ENCODE data around the gene SERPINE2. TPM values are rescaled to one million over a fixed set of nuclear protein-coding genes. Genes with fewer than 3 reads are reported as not detected.

SERPINE2 gene
- total RNA-seq, 2 donors from 2014 or later, result 1.6 to 4.4 TPM

DNA sequence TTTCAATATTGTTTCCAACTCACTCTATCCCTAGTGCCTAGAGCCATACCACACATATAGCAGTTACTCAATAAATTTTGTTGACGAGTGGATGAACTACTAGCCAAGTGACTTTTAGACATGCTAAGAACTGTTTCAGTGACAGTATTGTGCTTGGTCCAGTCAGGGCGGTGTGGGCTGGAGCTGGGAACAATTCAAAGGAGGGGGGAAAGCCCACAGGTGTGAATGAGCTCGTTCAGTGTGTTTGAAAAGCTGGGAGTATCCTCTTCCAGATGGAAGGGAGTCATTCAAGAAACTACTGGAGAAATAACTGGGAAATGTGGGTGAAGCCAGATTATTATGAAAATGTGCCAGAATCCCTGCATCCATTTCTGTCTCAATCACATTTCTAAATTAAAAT, 1.7 kb upstream of the SERPINE2 start:
- TF ChIP-seq, protein P1, sequence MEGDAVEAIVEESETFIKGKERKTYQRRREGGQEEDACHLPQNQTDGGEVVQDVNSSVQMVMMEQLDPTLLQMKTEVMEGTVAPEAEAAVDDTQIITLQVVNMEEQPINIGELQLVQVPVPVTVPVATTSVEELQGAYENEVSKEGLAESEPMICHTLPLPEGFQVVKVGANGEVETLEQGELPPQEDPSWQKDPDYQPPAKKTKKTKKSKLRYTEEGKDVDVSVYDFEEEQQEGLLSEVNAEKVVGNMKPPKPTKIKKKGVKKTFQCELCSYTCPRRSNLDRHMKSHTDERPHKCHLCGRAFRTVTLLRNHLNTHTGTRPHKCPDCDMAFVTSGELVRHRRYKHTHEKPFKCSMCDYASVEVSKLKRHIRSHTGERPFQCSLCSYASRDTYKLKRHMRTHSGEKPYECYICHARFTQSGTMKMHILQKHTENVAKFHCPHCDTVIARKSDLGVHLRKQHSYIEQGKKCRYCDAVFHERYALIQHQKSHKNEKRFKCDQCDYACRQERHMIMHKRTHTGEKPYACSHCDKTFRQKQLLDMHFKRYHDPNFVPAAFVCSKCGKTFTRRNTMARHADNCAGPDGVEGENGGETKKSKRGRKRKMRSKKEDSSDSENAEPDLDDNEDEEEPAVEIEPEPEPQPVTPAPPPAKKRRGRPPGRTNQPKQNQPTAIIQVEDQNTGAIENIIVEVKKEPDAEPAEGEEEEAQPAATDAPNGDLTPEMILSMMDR (IDR thresholded peaks at IDR 0.05), result no peak
- TF ChIP-seq POLR2A (IDR thresholded peaks at IDR 0.05), result no peak
- H3K27me3 ChIP-seq, result no peaks in the 10 kb centered on the region
- H3K4me1 ChIP-seq, result peaks cover 17% of the 10 kb centered on the region
- intact Hi-C loops (cut with DNase I), result no loop called here
- H3K36me3 ChIP-seq (replicated peaks in 1 of 2; ENCODE audit: insufficient read depth in 1 of 2, low read depth in 2 of 2), result no peaks in the 10 kb centered on the region
- H3K27ac ChIP-seq, result no peak overlapping the region
- DNase-seq (no peak), ATAC-seq (no peak)
- H3K9me3 ChIP-seq, result no peaks in the 10 kb centered on the region
- no peak overlapping the region for H3K4me3 ChIP-seq
- 41 to 59% methylated on average over 3 of the region's 3 CpGs for WGBS, 2 donors

DNA sequence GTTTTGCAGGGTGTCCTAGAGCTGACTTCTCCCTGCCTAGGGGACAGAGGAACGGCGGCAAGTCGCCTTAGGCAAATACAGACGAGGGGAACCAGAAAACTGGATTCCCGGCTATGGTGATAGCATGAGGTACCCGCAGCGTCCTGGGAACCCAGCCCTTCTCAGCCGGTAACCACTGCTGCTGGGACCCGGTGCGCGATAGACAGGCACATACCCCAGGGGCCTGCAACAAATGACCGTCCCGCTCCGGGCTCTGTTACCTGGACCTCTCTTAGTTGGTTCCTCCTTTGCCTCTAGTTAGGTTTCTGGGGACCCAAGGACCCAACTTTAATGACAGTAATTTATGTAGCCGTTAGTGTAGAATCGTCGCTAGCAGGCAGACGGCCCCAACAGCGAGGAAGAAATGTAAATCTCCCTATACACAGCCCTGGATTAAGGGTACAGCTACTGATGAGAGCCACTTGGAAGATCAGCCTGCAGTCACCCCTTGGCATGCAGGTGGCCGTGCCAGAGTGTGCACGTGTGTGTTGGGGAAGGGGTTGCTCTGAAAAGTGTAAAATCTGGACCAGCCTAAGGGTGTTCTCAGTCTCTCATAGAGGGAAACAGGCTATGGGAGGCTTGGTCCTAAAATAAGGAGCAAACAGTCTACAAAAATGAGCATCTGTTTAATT, 819 bp upstream of the SERPINE2 start:
- no peaks in the 10 kb centered on the region for H3K9me3 ChIP-seq
- H3K27me3 ChIP-seq, result no peaks in the 10 kb centered on the region
- ATAC-seq (no peak), DNase-seq (peak in 1 of 4 donors; percentile 13)
- H3K36me3 ChIP-seq (replicated peaks in 1 of 2; ENCODE audit: insufficient read depth in 1 of 2, low read depth in 2 of 2), result no peaks in the 10 kb centered on the region
- TF ChIP-seq, protein P1 (IDR thresholded peaks at IDR 0.05), result no peak
- no peak for TF ChIP-seq POLR2A (IDR thresholded peaks at IDR 0.05)
- peaks cover 17% of the 10 kb centered on the region for H3K4me1 ChIP-seq
- no peak overlapping the region for H3K4me3 ChIP-seq
- H3K27ac ChIP-seq, result no peak overlapping the region
- intact Hi-C loops (cut with DNase I), result no loop called here
- 10 to 12% methylated on average over 14 to 21 of the region's 21 CpGs for WGBS, 2 donors

DNA sequence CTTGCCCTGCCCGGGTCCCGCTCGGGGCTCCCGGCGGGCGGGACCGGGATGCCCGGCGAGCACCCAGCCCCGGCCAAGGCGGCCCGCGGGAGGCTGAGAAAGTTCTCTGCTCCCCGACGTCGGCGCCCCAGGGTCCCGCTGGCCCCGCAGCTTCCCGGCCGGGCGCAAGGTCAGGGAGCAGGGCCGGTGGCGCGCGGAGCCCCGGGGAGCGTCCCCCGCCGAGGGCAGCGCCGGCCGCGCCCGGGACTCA, 331 bp downstream of the SERPINE2 start:
- WGBS, 2 donors, result 0% methylated on average over 7 to 27 of the region's 35 CpGs
- intact Hi-C loops (cut with DNase I), result no loop called here
- peak overlapping the region in 1 of 2 donors; percentile 62 for H3K4me3 ChIP-seq
- no peak for TF ChIP-seq POLR2A (IDR thresholded peaks at IDR 0.05)
- TF ChIP-seq, protein P1 (IDR thresholded peaks at IDR 0.05), result no peak
- DNase-seq (no peak), ATAC-seq (peak; percentile 38)
- peaks cover 17% of the 10 kb centered on the region for H3K4me1 ChIP-seq
- no peaks in the 10 kb centered on the region for H3K9me3 ChIP-seq
- no peaks in the 10 kb centered on the region for H3K27me3 ChIP-seq
- no peak overlapping the region for H3K27ac ChIP-seq
- H3K36me3 ChIP-seq (replicated peaks in 1 of 2; ENCODE audit: insufficient read depth in 1 of 2, low read depth in 2 of 2), result no peaks in the 10 kb centered on the region

DNA sequence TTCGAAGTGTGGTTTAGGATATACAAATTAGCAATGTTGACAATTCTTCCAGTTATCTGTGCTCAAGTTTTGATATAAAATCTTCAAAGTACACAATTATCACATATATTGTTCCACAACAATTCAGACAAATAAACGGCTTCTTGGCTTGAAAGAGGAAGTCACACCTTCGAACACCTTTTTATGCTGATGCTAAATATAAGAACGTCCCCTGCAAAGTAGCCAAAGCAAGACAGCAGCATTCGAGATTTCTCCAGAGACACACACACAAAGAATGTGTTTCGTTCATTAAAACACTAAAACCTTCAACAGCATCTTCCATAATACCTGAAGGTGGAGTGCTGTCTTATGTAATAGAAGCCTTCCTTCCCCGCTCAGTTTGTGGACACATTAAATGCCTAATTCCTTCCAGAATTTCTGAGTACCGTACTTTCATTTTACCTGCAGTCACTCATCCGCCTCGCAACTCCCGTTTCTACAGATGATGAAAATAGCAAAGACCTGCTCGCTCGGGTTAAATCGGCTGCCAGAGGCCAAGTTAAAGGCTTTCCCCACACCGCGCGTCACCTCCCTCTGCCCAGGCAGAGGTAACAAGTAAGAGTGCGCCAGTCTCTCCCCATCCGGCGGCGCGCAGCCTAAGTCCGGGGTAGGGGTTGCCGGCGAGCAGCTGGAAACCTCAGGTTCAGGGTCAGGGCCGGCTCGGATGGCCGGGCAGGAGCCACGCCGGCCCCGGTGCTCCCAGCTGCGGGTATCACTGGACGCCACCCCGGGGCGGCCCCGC, 847 bp downstream of the SERPINE2 start:
- Histone ChIP-seq H3K27ac (no peak overlapping the region), H3K9me3 (no peaks in the 10 kb centered on the region), H3K36me3 (replicated peaks in 1 of 2; ENCODE audit: insufficient read depth in 1 of 2, low read depth in 2 of 2) (no peaks in the 10 kb centered on the region), H3K4me3 (peak overlapping the region in 1 of 2 donors; percentile 62), H3K27me3 (no peaks in the 10 kb centered on the region), H3K4me1 (peaks cover 17% of the 10 kb centered on the region)
- 1 to 2% methylated on average over 19 to 36 of the region's 36 CpGs for WGBS, 2 donors
- TF ChIP-seq, protein P1 (IDR thresholded peaks at IDR 0.05), result no peak
- no peak for TF ChIP-seq POLR2A (IDR thresholded peaks at IDR 0.05)
- peak; percentile 20 to 34 (median 30) for DNase-seq
- intact Hi-C loops (cut with DNase I), result no loop called here
- peak; percentile 64 for ATAC-seq

Measured in body of pancreas (tissue), 4 donors.